Peyer's patch (tissue), 4 donors: ENCODE measurements around the gene TMEM164.

Experiments
- CTCF ChIP-seq, 6 experiments: fragments of 450-650 bp in 4 of 6; fragments of 200-600 bp in 2 of 6; sonication (generic) in 1 of 6; IDR thresholded peaks; one replicate each; pipeline ENCODE4 v1.5.1; 2017 to 2019; ENCODE audit warnings: antibody characterized with exemption in 6 of 6, mild to moderate bottlenecking in 3 of 6, moderate library complexity in 1 of 6
- POLR2A ChIP-seq, 2 donors: fragments of 450-650 bp; IDR thresholded peaks; one replicate each; pipeline ENCODE4 v1.5.1; 2017; ENCODE audit warnings: antibody characterized with exemption in 2 of 2, mild to moderate bottlenecking in 2 of 2, moderate library complexity in 2 of 2

- TF ChIP-seq POLR2A (IDR thresholded peaks at IDR 0.05) (no peak), CTCF (IDR thresholded peaks at IDR 0.05) (no peak)
Observed at GRCh38 chrX:110034036-110034435, 31.1 kb downstream of the TMEM164 start.
